Keratinocyte (primary cell): ENCODE results near the gene SAMD14. TPM values are rescaled to one million over a fixed set of nuclear protein-coding genes. Genes with fewer than 3 reads are reported as not detected.

ENCODE experiments used
- DNase-seq: peaks from one replicate; pipeline ENCODE4 v3.0.0-alpha.2; 2011; ENCODE audit warnings: low read depth, missing footprints, low spot score
- FAIRE-seq: peaks from 2 replicates; lab custom pipeline; 2011; peaks lifted over from hg19 to GRCh38; lab: Jason Lieb, UNC
- H2AFZ ChIP-seq: 2 replicates; pipeline ENCODE4 v1.6.0; 2012; ENCODE audit warnings: low read length, control low read depth, inconsistent platforms; ENCODE audit not compliant: control insufficient read depth
- H3K27ac ChIP-seq: 2 replicates; pipeline ENCODE4 v1.5.1; 2011; ENCODE audit warnings: low read length; ENCODE audit not compliant: control insufficient read depth, insufficient read depth
- H3K27me3 ChIP-seq: 3 replicates; pipeline ENCODE4 v1.6.0; 2011; ENCODE audit warnings: low read length; ENCODE audit not compliant: control insufficient read depth, insufficient read depth; ENCODE audit errors: extremely low read depth
- H3K36me3 ChIP-seq, 2 experiments: 2 replicates in 1 of 2; 3 replicates in 1 of 2; pipeline ENCODE4 v1.5.1; 2011; ENCODE audit warnings: low read length in 2 of 2, mild to moderate bottlenecking in 1 of 2; ENCODE audit not compliant: control insufficient read depth in 2 of 2, insufficient read depth in 2 of 2; ENCODE audit errors: extremely low read depth in 1 of 2
- H3K4me1 ChIP-seq: 3 replicates; pipeline ENCODE4 v1.5.1; 2011; ENCODE audit warnings: low read length; ENCODE audit not compliant: control insufficient read depth, insufficient read depth; ENCODE audit errors: extremely low read depth
- H3K4me2 ChIP-seq: 3 replicates; pipeline ENCODE4 v1.6.0; 2011; ENCODE audit warnings: low read depth, low read length; ENCODE audit not compliant: control insufficient read depth, insufficient read depth; ENCODE audit errors: extremely low read depth
- H3K4me3 ChIP-seq, 3 experiments: fragments of 200-600 bp in 1 of 3; sonication (generic) in 1 of 3; 2 replicates in 2 of 3; 3 replicates in 1 of 3; pipeline ENCODE4 v1.5.1; 2011 to 2016; ENCODE audit warnings: low read length in 3 of 3, mild to moderate bottlenecking in 3 of 3, control low read depth in 2 of 3, inconsistent platforms in 1 of 3, low read depth in 1 of 3, mixed read lengths in 1 of 3, mixed run types in 1 of 3, moderate library complexity in 1 of 3; ENCODE audit not compliant: control insufficient read depth in 2 of 3, insufficient read depth in 2 of 3; ENCODE audit errors: extremely low read depth in 1 of 3
- H3K79me2 ChIP-seq: 2 replicates; pipeline ENCODE4 v1.6.0; 2012; ENCODE audit warnings: low read length; ENCODE audit not compliant: control insufficient read depth, insufficient read depth
- H3K9ac ChIP-seq: 3 replicates; pipeline ENCODE4 v1.6.0; 2011; ENCODE audit warnings: low read length; ENCODE audit not compliant: control insufficient read depth, insufficient read depth; ENCODE audit errors: extremely low read depth
- H3K9me1 ChIP-seq: 3 replicates; pipeline ENCODE4 v1.6.0; 2011; ENCODE audit warnings: low read length; ENCODE audit not compliant: control insufficient read depth, insufficient read depth; ENCODE audit errors: extremely low read depth
- H3K9me3 ChIP-seq: 2 replicates; pipeline ENCODE4 v1.5.1; 2012; ENCODE audit warnings: low read depth, low read length; ENCODE audit not compliant: control insufficient read depth
- H4K20me1 ChIP-seq: 3 replicates; pipeline ENCODE4 v1.6.0; 2011; ENCODE audit warnings: low read length; ENCODE audit not compliant: control insufficient read depth, insufficient read depth; ENCODE audit errors: extremely low read depth
- EZH2 ChIP-seq: IDR thresholded peaks from one replicate; pipeline ENCODE4 v1.6.1; 2012; ENCODE audit warnings: inconsistent platforms, mild to moderate bottlenecking, low read length, moderate library complexity
- dilution Hi-C: fragments of 300-500 bp; cut with MboI; formaldehyde crosslinking; loops from one replicate; pipeline ENCODE4 v1.7.0; 2020; ENCODE audit warnings: low sequenced_read_pairs; ENCODE audit not compliant: extremely low pct_ligation_motif_present
- polyA plus RNA-seq, 5 experiments: library from polyadenylated mRNA; depleted of rRNA in 3 of 5; stranded (reverse) in 3 of 5; stranded (forward) in 1 of 5; unstranded in 1 of 5; fragments of >200 nt; gene quantifications; 1 replicate in 1 of 5; 2 replicates in 3 of 5; 3 replicates in 1 of 5; pipeline versions ENCODE4 v1.2.1 to v1.2.3, GENCODE V29; 2011 to 2012; ENCODE audit warnings: missing spikeins in 2 of 5, low read depth in 1 of 5, low replicate concordance in 1 of 5
- TF ChIP-seq, protein P1 (sequence below), 3 experiments: IDR thresholded peaks in 1 of 3; conservative IDR thresholded peaks in 1 of 3; optimal IDR thresholded peaks in 1 of 3; 2 replicates in 2 of 3; 3 replicates in 1 of 3; pipeline versions ENCODE3 to v1.5.1; 2011; ENCODE audit warnings: low read length in 3 of 3, mild to moderate bottlenecking in 3 of 3, moderate library complexity in 2 of 3, control low read depth in 1 of 3, inconsistent platforms in 1 of 3; ENCODE audit not compliant: insufficient read depth in 2 of 3; ENCODE audit errors: extremely low read depth in 1 of 3

The SAMD14 gene
- polyA plus RNA-seq, 1 donor (not counting 4 experiments of a cell fraction or from before 2014, with no cell fraction given): not detected

DNA sequence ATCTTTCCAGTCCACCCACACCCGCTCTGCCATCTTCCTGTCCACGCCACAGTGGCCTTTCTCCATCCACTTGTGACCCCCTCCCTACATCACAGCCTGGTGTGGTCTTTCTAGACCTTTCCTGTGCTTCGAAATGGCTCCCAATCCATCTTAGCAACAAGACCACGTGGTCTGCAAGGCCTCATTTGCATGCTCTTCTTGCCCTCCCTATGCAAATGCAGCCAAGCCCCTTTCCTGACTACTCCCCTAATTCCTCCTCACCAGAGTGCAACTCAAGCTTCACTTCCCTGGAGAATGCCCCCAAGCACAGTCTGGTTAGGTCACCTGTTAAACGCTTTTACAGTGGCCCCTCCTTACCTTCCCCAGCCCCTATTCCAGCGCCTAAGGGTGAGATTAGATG lies 14.4 kb upstream of the SAMD14 start:
- H4K20me1 ChIP-seq: peaks cover 36% of the 10 kb centered on the region
- peaks cover 26% of the 10 kb centered on the region for H3K4me1 ChIP-seq
- no peak overlapping the region for H3K9ac ChIP-seq
- DNase-seq (no peak), FAIRE-seq (no peak)
- no peaks in the 10 kb centered on the region for H3K9me3 ChIP-seq
- no peak overlapping the region for H3K4me2 ChIP-seq
- no peak overlapping the region for H2AFZ ChIP-seq
- H3K36me3 ChIP-seq: peaks cover 33 to 58% of the 10 kb centered on the region in 2 experiments
- H3K79me2 ChIP-seq: peaks cover 49% of the 10 kb centered on the region
- H3K27me3 ChIP-seq: no peaks in the 10 kb centered on the region
- H3K27ac ChIP-seq: no peak overlapping the region
- dilution Hi-C loops: no loop called here
- H3K9me1 ChIP-seq: peaks cover 4% of the 10 kb centered on the region
- no peak overlapping the region for H3K4me3 ChIP-seq
- no peak for TF ChIP-seq EZH2
- TF ChIP-seq, protein P1, sequence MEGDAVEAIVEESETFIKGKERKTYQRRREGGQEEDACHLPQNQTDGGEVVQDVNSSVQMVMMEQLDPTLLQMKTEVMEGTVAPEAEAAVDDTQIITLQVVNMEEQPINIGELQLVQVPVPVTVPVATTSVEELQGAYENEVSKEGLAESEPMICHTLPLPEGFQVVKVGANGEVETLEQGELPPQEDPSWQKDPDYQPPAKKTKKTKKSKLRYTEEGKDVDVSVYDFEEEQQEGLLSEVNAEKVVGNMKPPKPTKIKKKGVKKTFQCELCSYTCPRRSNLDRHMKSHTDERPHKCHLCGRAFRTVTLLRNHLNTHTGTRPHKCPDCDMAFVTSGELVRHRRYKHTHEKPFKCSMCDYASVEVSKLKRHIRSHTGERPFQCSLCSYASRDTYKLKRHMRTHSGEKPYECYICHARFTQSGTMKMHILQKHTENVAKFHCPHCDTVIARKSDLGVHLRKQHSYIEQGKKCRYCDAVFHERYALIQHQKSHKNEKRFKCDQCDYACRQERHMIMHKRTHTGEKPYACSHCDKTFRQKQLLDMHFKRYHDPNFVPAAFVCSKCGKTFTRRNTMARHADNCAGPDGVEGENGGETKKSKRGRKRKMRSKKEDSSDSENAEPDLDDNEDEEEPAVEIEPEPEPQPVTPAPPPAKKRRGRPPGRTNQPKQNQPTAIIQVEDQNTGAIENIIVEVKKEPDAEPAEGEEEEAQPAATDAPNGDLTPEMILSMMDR (optimal IDR thresholded peaks at IDR 0.05 in 1 of 3, IDR thresholded peaks at IDR 0.05 in 1 of 3, conservative IDR thresholded peaks at IDR 0.05 in 1 of 3; ENCODE audit: extremely low read depth in 1 of 3, insufficient read depth in 2 of 3, low read length in 3 of 3): no peak

DNA sequence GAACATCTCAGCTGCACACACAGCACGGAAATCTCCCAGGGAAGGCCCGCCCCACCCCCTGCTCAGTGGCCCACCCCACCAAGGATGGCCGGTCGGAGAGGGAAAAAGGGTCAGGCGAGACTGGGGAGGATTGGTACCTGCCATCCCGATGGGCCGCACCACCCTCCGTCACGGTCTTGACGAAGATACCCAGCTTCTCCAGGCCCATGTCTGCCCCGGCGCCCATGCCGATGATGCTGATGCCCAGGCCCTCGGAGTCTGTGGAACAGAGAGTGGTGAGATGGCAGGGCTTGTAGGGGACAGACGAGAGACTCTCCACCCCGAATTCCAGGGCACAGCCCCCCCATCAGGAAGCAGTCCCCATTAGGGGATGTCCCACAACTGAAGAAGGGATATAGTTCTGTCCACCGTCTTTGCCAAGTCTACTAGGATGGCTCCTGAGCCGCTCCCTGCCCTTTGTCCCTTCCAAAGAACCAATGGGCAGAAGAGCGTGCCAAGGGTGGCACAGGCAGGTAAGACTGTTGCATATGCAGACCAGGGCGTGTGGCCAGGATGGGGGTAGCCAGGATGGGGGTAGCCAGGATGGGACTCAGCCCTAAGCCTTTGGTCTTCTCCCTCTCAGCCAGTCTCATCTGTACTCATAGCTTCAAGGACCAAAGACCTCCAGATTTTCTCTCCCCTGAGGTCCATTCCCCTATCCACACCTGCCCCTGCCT lies 13.7 kb upstream of the SAMD14 start:
- Histone ChIP-seq H3K27me3 (no peaks in the 10 kb centered on the region), H3K79me2 (peaks cover 45% of the 10 kb centered on the region), H3K27ac (no peak overlapping the region), H3K36me3 (peaks cover 41 to 66% of the 10 kb centered on the region in 2 experiments), H3K9me3 (no peaks in the 10 kb centered on the region), H3K9ac (no peak overlapping the region), H4K20me1 (peaks cover 35% of the 10 kb centered on the region), H3K4me3 (no peak overlapping the region), H3K9me1 (peaks cover 4% of the 10 kb centered on the region), H3K4me1 (peaks cover 23% of the 10 kb centered on the region), H2AFZ (no peak overlapping the region), H3K4me2 (no peak overlapping the region)
- TF ChIP-seq, protein P1 (optimal IDR thresholded peaks at IDR 0.05 in 1 of 3, IDR thresholded peaks at IDR 0.05 in 1 of 3, conservative IDR thresholded peaks at IDR 0.05 in 1 of 3; ENCODE audit: extremely low read depth in 1 of 3, insufficient read depth in 2 of 3, low read length in 3 of 3): no peak
- no peak for TF ChIP-seq EZH2
- DNase-seq (no peak), FAIRE-seq (no peak)
- dilution Hi-C loops: no loop called here
